HG03159 (cell line): ENCODE measurements around the gene MON2.
"Not testable (repeated sequence)": the region's sequence is repeated elsewhere in the genome, so short reads cannot be mapped to it uniquely, and the experiment has no call there.

Experiments
- ATAC-seq: cut with Tn5 transposase; IDR thresholded peaks from one replicate; pipeline ENCODE4 v1.9.1; 2021; ENCODE audit warnings: mild to moderate bottlenecking, moderate library complexity; ENCODE audit not compliant: unreplicated experiment

The MON2 gene

DNA sequence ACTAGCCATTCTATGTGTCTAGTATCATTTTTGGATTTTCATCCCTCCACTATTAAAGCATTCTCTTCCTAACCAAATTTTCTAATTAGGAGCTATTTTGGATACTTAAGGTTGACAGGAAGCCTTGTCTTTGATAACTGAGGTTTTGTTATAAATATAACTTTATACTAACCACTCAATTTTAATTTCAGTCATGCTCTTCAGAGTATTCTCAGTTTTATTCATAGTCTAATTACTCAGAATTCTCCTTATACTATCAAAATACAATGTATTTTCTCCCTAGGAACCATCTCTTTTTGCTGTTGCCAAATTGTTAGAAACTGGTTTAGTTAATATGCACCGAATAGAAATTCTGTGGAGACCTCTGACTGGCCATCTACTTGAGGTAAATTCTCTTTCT, 76.2 kb downstream of the MON2 start:
- ATAC-seq, result no peak

DNA sequence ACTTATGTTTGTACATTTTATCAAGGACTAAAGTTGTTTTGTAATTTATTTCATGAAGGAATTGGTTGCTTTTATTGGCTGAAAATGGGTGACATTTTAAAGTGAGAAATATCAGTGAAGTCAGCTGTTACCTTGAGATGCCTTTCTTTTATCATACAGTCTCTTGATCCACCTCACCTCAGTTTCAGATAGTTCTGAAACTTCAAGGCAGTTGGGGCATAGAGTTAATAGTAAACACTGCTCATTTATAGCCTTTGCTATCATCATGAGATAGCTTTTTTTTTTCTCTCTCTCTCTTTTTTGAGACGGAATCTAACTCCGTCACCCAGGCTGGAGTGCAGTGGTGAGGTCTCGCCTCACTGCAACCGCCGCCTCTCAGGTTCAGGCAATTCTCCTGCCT, 76.7 kb downstream of the MON2 start:
- ATAC-seq, result no peak

DNA sequence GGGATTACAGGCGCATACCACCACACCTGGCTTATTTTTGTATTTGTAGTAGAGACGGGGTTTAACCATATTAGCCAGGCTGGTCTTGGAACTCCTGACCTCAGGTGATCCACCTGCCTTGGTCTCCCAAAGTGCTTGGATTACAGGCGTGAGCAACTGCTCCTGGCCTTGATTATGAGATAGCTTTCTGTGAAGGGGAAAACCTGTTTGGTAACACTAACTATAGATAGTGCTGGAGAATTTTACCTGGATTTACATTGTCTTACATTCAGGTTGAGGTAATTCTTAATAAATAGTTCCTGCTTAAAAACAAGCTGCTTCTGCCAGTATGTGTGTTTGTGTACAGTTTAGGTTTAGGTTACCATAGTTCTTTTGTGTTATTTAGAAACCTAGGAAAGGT, 77.1 kb downstream of the MON2 start:
- ATAC-seq, result no peak

DNA sequence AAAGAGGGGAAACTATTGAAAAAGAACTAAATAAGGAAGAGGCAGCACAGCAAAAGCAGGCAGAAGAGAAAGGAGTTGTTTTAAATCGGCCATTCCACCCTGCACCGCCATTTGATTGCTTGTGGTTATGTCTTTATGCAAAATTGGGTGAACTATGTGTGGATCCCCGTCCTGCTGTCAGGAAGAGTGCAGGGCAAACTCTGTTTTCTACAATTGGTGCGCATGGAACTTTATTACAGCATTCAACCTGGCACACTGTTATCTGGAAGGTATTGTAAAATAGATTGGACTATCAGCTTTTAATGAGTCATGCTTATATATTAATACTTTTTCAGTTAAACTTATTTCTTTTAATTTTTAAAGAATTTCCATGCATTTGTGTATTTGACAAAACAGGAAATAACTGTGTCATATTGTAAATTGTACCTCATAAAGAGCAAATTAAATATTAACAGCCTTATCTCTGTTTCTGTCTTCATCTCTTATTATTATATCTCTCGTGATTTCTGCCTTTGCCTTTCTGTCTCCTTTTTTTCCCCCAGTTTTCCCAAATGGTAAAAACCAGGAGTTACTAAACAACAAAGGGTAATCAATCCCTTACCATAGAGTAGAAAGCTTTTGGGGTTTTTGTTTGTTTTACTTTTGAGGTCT, 86.4 kb downstream of the MON2 start:
- ATAC-seq, result no peak

DNA sequence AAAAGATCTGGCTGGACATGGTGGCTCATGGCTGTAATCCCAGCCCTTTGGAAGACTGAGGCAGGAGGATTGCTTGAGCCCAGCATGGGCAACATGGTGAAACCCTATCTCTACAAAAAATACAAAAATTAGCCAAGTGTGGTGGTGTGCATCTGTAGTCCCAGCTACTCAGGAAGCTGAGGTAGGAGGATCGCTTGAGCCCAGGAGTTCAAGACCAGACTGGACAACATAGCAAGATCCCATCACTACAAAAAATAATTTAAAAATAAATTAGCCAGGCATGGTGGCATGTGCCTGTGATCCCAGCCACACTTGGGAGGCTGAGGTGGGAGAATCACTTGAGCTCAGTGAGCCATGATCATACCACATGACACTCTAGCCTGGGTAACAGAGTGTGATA, 92.7 kb downstream of the MON2 start:
- not testable (repeated sequence) for ATAC-seq

DNA sequence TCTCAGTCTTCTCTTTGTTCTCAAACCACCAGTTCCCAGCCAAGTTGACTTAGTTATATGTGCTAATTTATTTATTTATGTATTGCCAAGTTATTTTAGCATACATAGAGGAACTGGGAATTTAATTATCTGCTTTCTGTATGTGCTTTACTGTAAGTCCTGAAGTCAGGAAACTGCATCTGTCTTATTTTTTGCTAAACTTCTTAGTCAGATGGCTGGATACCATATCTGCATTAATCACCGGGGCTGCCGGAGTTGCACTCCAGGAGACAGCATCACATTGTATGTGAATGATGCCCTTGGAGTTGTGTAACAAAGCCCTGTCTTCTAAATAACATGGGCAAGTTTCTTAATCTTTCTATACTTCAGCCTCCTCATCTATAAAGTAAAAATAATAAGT, 96.2 kb downstream of the MON2 start:
- ATAC-seq, result no peak

DNA sequence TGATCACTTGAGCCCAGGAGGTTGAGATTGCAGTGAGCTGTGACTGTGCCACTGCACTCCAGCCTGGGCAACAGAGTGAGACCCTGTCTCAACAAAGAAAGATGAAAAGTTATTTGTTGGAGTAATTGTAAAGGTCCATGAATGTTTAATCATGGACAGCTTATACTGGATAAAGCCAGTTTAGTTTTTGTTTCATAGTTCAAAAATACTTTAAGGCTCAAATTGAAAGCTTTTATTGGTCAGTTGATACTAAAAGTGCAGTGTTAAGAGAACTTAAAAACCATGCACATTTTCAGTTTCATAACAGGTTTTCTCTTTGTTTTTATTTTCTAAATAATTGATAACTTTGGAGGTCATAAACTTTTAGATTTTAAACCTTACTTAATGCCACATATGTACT, 108.4 kb downstream of the MON2 start:
- ATAC-seq, result peak; percentile 56

DNA sequence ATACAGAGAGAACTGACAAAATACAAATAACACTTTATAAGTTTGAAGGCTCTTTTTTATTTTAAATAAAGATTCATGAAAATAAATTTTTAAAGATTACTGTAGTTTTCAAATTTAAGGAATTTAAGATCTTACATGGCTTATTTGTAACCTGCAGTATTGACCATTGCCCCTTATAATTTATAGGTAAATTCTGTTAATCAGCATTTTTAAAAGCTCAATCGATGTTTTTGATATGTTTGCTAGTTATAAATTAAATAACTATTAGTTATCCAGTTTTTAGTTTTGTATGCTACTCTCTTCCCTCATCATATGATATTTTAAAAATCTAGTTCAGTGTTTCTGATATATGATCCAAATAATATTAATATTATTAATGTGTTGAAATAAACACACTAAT, 109.9 kb downstream of the MON2 start:
- ATAC-seq, result no peak

DNA sequence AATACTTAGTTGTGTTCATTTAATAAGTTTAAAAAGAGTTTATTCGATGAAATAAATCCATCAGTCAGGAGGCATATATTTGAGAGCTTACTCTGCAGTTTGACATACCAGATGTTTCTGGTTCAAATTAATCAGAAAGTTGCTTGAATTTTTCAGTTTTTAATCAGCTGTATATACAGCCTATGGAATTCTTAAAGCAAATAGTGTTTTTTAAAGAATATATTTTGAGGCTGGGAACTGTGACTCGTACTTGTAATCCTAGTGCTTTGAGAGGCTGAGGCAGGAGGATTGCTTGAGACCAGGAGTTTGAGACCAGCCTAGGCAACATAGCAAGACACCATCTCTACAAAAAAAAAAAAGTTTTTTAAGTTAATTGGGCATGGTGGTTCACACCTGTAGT, 112.1 kb downstream of the MON2 start:
- ATAC-seq, result no peak

DNA sequence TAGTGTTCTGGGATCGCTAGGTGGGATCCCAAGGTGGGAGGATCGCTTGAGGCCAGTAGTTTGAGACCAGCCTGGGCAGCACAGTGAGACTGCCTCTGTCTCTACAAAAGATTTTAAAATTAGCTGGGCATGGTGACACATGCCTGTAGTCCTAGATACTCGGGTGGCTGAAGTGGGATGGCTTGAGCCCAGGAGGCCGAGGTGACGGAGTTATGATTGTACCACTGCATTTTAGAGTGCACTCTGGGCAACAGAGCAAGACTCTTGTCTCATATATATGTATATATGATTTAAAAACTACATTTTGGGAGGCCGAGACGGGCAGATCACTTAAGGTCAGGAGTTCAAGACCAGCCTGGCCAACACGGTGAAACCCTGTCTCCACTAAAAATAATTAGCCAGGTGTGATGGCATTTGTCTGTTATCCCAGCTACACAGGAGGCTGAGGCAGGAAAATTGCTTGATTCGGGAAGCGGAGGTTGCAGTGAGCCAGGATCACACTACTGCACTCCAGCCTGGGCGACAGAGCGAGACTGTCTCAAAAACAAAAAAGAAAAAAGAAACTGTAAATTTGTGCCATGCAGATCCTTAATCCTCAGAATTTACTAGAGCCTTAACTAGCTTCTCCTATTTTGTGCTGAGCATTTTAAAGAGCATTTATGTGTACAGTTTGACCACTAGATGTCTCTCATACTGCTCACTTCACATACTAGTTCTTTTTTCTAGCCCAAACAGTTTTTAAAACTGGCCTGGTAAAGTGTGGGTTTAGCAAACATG, 114.8 kb downstream of the MON2 start:
- ATAC-seq, result no peak

DNA sequence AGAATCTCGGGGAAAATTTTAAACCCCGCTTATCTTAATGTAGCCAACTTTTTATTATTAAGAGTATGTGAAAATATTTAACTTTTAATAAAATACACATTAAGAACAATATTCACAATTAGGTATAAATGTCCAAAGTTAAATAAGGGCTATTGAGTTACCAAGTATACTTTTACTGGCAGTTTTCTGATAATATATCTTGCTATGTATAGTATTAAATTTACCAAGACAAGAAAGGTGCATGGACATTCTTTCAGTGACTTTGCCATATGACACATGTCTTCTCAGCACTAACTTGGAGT, 115.4 kb downstream of the MON2 start:
- ATAC-seq, result no peak

DNA sequence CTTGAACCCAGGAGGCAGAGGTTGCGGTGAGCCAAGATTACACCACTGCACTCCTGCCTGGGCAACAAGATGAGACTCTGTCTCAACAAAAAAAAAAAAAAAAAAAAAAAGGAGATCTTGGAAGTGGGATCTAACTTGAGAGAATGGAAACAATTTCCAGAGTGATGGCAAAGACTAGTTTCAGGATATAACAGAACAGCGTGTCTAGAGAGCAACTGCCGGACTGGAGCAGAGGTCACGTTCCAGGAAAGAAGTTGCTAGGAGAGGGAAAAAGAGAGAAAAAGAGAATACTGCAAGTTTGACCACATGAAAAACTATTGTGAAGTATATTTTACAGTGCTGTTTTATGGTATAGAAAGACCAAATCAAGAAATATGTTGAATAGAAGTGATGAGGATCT, 118.0 kb downstream of the MON2 start:
- no peak for ATAC-seq

DNA sequence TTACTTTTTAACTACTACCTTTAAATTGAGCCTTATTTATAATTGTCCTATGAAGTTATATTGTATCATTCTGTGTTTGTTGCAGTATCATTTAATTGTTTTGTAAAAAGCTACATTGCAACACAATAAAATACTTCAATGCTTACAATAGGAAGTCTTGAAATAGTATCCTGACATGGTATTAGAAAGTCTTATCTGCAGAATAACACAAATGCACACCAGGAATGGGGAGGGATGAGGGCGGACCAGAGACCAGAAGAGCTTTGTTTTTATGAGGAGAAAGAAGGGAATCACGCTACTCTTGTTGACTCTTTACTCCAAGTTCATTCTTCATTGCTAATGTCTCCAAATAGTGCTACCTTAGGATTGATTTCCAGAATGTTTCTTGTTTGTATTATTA, 120.2 kb downstream of the MON2 start:
- no peak for ATAC-seq

DNA sequence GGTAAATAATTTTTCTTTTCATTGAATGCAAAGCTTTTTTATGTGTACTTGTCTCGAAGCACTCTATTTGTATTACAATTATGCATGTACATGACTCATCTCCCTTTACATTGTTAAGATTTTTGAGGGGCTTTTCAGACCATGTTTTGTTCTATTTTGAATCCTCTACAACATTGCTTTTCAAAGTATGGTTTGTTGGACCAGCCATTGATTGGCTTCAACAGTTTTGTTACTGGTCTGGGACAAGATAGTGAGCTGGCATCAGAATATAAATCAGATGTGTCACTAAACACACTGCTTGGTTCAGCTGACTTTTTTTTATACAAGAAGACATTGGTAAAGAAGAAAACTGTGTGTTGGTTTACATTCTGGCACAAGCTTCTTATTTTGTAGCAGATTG, 122.3 kb downstream of the MON2 start:
- no peak for ATAC-seq

DNA sequence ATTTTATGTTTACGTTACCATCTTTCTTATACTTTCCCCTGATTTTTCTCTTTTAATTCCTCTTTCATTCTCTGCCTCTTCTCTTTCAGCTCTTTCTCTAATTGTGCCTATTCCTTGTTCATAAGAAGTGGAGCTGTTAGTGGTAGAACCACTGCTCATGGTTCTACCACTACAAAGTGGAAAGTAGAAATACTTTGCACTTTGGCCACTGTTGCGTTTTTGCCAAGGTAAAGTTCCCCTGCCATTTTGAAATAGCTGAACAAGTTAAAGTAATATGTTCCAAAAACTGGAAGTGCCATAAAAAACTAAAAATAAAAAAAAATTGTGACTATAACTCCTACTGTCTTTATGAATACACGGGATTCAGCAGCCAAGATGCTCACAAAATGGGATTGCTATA, 130.6 kb downstream of the MON2 start:
- no peak for ATAC-seq

DNA sequence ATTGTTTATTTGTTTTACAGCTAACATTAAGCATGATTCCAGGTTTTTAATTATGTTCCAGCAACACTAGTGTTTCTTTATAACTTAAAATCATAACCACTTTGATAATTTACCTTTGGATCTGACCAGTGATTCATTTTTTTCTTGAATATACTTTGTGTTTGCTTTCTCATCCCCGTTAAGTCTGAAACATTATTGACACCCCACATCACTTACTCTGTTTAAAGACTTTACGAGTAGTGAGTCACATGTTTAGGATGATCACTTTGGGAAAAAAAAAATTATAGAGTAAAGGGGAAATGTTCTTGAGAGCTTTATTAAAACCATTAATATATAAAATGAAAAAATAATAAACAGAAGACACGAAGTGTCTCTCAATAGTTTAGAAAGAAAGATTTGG, 132.2 kb downstream of the MON2 start:
- ATAC-seq, result no peak

DNA sequence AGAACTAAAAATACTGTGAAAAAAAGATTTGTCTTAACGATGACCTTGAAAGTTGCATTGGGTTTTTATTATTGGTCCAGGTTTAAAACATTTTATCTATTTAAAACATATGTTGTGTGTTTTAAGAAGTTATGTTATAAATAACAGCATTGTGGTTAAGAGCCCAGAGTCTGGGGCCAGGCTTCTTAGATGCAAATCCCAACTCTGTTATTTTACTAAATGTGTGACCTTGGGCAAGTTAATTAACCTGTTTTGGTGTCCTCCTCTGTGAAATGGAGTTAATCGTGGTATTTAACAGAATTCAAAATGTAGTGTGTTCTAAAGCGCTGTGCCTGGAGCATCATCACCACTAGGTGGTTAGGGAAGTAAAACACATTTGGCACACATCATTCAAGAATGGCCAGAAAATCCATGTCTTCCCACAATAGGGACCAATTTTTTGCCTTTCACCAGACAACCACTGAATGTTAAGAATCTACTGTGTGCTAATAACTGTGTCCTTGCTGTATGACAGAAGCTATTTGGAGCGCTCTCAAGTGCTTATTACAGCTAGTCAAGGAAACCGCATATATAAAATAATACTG, 133.3 kb downstream of the MON2 start:
- ATAC-seq, result no peak

DNA sequence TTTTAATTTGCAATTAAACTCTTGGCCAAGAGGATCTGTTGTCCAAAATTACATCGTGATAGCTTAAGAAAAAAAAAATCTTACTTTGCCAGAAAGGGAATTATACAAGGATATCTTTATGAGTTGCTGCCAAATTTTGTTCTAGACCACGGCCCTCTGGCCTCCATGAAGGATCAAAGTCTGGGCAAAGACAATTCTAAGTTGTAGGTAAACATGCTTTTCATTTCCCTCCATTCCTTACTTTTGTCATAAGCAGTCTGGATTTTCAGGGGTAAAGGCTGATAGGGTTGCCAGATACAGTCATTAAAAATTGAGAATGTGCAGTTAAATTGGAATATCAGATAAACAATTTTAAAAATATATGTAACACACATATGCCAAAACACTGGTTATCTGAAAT, 135.1 kb downstream of the MON2 start:
- ATAC-seq, result no peak

DNA sequence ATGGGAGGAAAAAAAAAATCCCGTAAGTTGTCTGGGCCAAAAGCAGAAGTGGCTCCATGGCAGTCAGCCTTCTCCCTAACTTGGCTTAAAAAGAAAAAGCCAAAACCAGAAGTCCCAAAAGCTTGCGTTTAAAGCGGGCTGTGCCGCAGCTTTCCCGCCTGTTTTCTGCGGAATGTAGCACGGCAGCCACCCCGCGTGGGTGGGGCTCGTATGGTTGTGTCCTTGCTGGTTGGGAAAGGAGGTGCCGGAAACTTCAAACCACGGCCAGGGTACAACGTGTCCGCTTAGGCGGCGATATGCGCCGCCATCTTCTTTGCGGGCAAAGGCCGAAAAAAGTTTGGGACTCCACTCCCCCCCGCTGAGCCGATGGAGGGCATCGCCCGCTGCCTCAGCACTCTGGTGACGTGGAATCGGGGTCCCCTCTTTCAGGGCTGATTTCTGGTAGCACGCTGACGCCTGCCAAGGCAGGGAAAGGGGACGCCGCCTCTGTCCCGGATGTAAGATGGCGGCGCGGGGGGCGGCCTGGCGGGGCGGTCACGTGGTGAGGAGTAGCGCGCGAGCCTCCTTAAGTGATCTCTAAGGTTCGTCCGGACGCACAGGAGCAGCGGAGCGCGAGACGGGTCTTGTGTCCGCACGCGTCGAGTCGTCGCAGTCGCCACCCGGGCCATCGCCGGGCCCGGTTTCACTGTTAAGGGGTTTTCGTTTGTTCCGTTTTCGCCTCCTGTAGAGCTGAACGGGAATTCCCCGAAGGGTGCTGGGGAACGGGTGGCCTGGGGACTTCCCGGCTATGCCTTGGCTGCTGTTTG, 135.8 kb downstream of the MON2 start:
- peak; percentile 68 for ATAC-seq

DNA sequence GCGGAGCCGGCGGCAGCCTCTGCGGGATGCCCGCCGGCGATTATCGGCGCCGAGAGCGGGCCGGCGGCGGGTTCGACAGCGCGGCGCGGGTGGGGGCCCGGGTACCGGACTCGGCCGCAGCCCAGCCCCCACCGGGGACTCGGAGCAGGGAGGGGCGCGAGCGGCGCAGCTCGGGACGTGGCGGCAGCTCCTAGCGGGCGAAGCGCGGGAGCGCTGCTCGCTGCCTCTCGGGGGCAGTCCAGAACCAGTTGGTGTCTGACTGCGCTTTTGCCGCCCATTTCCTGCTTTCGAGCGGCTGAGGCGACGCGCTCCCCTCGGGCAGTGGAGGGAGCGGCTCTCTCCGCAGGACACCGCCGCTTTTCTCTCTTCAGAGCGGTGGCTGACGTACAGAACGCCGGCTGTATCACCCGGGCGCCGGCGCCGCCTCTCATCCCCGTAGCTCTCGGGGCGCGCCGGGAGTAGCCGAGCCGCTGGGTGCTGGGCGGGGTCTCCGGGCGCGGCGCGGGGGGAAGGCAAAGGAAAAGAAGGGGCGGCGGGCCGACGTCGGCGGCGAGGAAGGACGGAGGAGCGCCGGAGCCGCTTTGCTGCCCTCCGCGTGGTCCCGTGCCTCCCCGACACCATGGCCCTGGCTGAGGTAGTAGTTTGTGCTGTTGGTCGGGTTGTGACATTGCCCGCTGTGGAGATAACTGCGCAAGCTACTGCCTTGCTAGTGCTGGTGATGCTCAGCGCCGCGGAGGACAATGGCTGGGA, 136.6 kb downstream of the MON2 start:
- peak; percentile 70 for ATAC-seq

DNA sequence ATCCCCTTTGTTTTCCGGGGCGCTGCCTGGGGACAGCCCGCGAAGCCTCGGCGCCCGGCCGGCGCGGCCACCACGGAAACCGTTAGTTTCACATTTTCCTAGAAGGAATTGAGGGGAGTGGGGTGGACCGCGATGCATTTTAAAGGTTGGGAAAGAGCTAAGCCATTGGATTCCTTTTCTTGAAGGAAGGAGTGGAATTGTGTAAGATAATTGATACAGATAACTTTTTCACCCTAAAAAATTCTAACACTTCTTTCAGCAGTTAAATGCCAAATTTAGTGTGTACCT, 137.1 kb downstream of the MON2 start:
- no peak for ATAC-seq
